ENCODE measurements around the gene PDK4.

DNA sequence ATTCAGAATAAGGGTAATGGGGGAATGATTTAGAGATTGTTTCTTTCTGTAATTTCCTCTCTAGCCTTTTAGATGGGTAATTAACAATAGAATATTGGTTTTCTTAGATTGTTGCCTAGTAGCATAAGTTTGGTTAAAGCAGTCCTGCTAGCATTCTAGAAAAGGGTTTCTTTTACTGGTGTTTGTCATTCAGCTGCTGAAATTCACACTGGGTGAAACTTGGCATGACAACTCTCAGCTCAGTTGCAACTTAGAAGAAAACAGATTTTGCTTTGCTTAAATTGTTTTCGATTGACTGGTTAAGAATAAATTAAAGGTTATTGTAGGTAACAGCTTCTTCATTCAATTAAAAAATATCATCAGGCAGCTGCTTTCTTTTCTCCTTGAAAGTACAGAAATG lies 25.1 kb upstream of the PDK4 start:
- TF ChIP-seq SIN3A (IDR thresholded peaks at IDR 0.05; ENCODE audit: borderline replicate concordance, insufficient read depth, low read length): no peak
- TF ChIP-seq TAF1 (IDR thresholded peaks at IDR 0.05; ENCODE audit: borderline replicate concordance, insufficient read depth, low read length): no peak
